ENCODE data around the gene DCLK2.
"Not testable (repeated sequence)": the region's sequence is repeated elsewhere in the genome, so short reads cannot be mapped to it uniquely, and the experiment has no call there.

The DCLK2 gene

DNA sequence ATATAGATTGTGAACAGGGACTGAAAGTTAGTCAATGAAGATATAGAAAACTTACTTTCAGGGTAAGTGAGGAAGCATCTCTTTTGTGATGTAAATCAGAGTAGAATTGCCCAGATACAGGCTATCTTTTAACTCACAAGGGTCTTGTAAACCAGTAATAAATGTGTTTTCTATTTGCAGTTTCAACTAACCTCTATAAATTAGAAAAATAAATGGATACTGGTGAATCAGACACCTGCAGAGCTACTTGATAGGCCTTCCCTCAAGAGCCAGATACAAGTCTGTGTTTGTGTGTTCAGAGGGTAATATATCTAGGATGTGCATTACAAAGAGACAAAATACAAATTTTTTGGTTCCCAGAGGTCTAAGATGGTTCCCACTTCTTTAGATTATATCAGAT, 82.9 kb downstream of the DCLK2 start:
- no peaks in the 10 kb centered on the region for H3K27me3 ChIP-seq (ENCODE audit: control insufficient read depth, insufficient read depth, low read length)
- H3K4me1 ChIP-seq (ENCODE audit: control insufficient read depth, insufficient read depth, low read length), result no peaks in the 10 kb centered on the region
- no peaks in the 10 kb centered on the region for H3K36me3 ChIP-seq (ENCODE audit: control insufficient read depth, insufficient read depth, low read length)
- no peaks in the 10 kb centered on the region for H3K9me3 ChIP-seq (ENCODE audit: control insufficient read depth, low read length)
- H3K4me3 ChIP-seq (ENCODE audit: low read length), result no peak overlapping the region
- H3K9ac ChIP-seq (ENCODE audit: low read length), result no peak overlapping the region

DNA sequence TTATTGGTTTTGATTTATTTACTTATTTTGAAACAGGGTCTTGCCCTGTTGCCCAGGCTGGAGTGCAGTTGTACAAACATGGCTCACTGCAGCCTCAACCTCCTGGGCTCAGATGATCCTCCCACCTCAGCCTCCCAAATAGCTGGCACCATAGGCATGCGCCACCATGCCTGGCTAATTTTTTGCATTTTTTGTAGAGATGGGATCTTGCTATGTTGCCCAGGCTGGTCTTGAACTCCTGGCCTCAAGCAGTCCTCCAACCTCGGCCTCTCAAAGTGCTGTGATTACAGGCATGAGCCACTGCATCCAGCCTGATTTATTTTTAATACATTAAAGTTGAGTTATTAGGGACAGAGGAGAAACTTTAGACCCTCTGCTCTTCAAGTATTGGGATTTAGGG, 83.8 kb downstream of the DCLK2 start:
- not testable (repeated sequence) for H3K4me1 ChIP-seq (ENCODE audit: control insufficient read depth, insufficient read depth, low read length); H3K4me3 ChIP-seq (ENCODE audit: low read length); H3K27me3 ChIP-seq (ENCODE audit: control insufficient read depth, insufficient read depth, low read length); H3K36me3 ChIP-seq (ENCODE audit: control insufficient read depth, insufficient read depth, low read length); H3K9ac ChIP-seq (ENCODE audit: low read length); H3K9me3 ChIP-seq (ENCODE audit: control insufficient read depth, low read length)

DNA sequence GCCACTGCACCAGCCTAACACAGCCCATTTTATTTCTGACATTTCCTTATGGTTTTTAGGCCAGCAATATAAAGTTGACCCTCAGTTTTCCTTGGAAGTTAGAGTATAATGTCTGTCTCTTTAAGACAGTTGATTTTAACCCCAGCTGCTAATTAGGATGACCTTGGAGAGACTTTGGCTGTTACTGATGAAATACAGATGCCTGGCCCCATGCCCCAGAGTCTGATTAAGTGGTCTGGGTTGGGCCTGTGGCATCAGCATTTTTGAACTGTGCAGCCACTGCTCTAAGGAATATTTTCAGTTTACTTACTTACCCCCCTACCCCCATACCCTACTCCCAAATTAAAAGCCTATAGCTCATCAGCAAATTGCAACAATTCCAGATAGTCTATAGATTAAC, 85.8 kb downstream of the DCLK2 start:
- Histone ChIP-seq H3K4me3 (ENCODE audit: low read length) (no peak overlapping the region), H3K27me3 (ENCODE audit: control insufficient read depth, insufficient read depth, low read length) (no peaks in the 10 kb centered on the region), H3K9ac (ENCODE audit: low read length) (no peak overlapping the region), H3K36me3 (ENCODE audit: control insufficient read depth, insufficient read depth, low read length) (no peaks in the 10 kb centered on the region), H3K9me3 (ENCODE audit: control insufficient read depth, low read length) (no peaks in the 10 kb centered on the region), H3K4me1 (ENCODE audit: control insufficient read depth, insufficient read depth, low read length) (no peaks in the 10 kb centered on the region)

DNA sequence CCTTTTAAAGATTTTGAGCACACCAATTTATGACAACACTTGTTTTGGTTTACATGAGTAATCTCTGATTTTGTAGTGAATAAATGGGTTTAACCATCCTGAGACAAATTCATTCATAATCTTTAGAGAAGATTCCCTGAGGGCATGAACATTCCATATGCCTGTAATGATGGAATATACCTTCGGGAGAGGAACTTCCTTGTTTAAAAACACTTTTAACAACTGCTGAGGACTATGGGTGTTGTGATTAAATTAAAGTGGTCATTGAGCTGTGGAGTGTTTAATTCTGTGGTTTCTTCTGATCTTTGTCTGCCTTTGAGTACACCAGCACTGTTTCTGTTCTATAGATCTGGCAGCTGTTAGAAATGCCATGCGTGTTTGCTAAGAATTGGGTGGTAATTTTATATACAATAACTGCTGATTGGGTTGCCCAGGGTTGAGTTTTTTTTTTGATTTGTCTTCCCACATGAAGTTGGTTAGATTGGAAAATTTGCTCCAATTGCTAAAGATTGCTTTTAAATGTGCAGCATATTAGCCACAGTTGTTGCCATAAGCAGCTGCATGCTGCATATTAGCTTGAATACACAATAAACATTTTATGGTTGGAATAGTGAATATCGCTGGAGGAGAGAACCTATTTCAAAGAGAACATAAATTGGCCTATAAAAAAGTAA, 86.8 kb downstream of the DCLK2 start:
- H3K27me3 ChIP-seq (ENCODE audit: control insufficient read depth, insufficient read depth, low read length), result no peaks in the 10 kb centered on the region
- no peak overlapping the region for H3K9ac ChIP-seq (ENCODE audit: low read length)
- no peak overlapping the region for H3K4me3 ChIP-seq (ENCODE audit: low read length)
- H3K36me3 ChIP-seq (ENCODE audit: control insufficient read depth, insufficient read depth, low read length), result no peaks in the 10 kb centered on the region
- no peaks in the 10 kb centered on the region for H3K4me1 ChIP-seq (ENCODE audit: control insufficient read depth, insufficient read depth, low read length)
- H3K9me3 ChIP-seq (ENCODE audit: control insufficient read depth, low read length), result no peaks in the 10 kb centered on the region

DNA sequence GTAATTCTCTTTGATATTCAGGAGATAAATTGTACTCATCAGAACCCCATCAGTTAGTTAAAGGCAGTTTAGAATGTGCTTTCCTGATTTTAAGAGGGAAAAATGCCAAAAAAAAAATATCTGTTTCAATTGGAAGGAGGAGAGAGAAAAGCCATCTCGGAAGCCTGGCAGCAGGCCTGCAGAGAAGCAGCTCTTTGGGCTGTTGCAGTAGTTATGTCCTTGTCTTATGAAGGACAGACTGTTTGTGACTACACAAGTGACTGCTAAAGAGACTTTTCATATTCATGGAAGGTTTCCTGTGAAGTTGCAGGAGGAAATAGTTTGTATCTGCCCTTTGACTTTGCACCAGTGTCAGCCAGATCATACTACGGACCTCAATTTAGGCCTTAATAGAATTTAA, 88.8 kb downstream of the DCLK2 start:
- H3K4me3 ChIP-seq (ENCODE audit: low read length), result no peak overlapping the region
- H3K36me3 ChIP-seq (ENCODE audit: control insufficient read depth, insufficient read depth, low read length), result no peaks in the 10 kb centered on the region
- no peaks in the 10 kb centered on the region for H3K4me1 ChIP-seq (ENCODE audit: control insufficient read depth, insufficient read depth, low read length)
- no peaks in the 10 kb centered on the region for H3K27me3 ChIP-seq (ENCODE audit: control insufficient read depth, insufficient read depth, low read length)
- H3K9me3 ChIP-seq (ENCODE audit: control insufficient read depth, low read length), result no peaks in the 10 kb centered on the region
- no peak overlapping the region for H3K9ac ChIP-seq (ENCODE audit: low read length)

DNA sequence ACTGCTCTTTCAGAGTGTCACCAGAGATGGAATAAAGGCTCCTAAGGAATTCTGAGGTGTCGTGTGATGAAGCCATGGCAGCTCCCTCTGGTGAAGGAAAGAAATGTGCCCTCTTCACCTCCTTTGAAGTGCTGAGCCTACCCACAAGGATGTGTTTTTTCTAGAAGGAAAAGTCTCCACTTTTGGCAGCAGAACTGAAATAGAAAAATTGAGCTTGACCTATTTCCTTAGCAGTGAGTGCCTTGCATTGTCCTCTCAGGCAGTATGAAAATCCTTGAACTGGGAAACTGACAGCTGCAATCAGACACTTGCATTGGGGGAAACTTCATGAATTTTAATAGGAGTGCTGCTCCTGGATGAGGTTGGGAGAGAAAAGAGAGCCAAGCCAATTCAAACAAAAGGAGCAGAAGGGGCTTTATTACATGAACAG, 95.2 kb downstream of the DCLK2 start:
- H3K27me3 ChIP-seq (ENCODE audit: control insufficient read depth, insufficient read depth, low read length), result no peaks in the 10 kb centered on the region
- H3K9me3 ChIP-seq (ENCODE audit: control insufficient read depth, low read length), result no peaks in the 10 kb centered on the region
- no peaks in the 10 kb centered on the region for H3K36me3 ChIP-seq (ENCODE audit: control insufficient read depth, insufficient read depth, low read length)
- H3K4me3 ChIP-seq (ENCODE audit: low read length), result no peak overlapping the region
- no peak overlapping the region for H3K9ac ChIP-seq (ENCODE audit: low read length)
- H3K4me1 ChIP-seq (ENCODE audit: control insufficient read depth, insufficient read depth, low read length), result no peaks in the 10 kb centered on the region

DNA sequence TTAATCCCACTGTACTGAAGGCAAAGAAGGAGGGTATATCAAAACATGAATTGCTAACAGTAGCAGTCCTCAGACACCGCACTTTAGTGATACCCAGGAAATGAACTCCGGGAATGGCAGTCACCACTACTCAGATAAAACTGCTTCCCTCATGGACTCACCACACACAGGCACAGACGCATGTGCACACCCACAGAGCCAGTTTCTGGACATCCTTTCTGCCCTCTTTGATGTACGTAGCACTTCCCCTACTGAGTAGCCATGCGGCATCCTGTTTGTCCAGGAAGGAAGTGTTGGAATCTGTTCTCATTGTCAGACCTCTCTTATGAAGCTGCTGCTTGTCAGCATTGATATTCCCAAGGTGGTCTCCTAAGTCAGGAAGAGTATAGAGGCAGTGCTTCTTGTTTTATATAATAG, 95.7 kb downstream of the DCLK2 start:
- Histone ChIP-seq H3K36me3 (ENCODE audit: control insufficient read depth, insufficient read depth, low read length) (no peaks in the 10 kb centered on the region), H3K4me1 (ENCODE audit: control insufficient read depth, insufficient read depth, low read length) (no peaks in the 10 kb centered on the region), H3K9ac (ENCODE audit: low read length) (no peak overlapping the region), H3K9me3 (ENCODE audit: control insufficient read depth, low read length) (no peaks in the 10 kb centered on the region), H3K4me3 (ENCODE audit: low read length) (no peak overlapping the region), H3K27me3 (ENCODE audit: control insufficient read depth, insufficient read depth, low read length) (no peaks in the 10 kb centered on the region)

DNA sequence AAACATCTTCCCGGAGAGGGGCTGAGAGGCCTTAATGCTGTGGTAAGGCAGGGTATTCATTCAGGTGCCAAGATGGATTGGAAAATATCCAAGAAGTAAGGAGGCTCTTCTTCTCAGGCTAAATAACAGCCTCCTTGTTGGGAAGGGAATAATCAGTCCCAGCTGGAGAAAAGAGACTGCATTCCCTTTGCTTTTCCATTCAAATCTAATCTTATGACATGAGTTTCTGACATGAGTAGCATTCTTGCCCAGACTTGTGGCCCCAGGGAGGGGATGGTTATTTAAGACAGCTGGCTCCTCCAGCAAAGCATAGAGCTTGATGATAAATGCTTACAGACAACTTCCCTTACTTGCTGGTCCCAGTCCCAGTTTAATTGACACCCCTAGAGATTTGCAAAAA, 98.3 kb downstream of the DCLK2 start:
- Histone ChIP-seq H3K36me3 (ENCODE audit: control insufficient read depth, insufficient read depth, low read length) (no peaks in the 10 kb centered on the region), H3K9ac (ENCODE audit: low read length) (no peak overlapping the region), H3K4me3 (ENCODE audit: low read length) (no peak overlapping the region), H3K9me3 (ENCODE audit: control insufficient read depth, low read length) (no peaks in the 10 kb centered on the region), H3K4me1 (ENCODE audit: control insufficient read depth, insufficient read depth, low read length) (no peaks in the 10 kb centered on the region), H3K27me3 (ENCODE audit: control insufficient read depth, insufficient read depth, low read length) (no peaks in the 10 kb centered on the region)

DNA sequence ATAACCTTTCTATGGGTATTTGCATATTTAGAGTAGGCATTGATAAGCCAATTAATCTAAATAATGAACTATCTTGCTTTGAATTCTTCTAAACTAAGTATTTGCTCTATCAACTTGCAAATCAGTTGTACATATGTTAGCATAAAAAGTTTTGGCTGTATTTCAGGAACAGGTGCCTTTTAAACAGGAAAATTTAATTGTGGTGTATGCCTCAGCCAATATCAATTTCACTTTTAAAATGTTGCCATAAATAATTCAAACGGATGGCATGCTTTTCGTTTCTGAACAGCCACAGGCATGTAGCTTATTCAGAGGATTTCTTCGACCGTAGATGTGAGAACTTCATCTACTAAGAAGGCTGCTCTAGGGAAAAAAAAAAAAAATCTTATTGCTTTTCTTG, 99.9 kb downstream of the DCLK2 start:
- Histone ChIP-seq H3K4me1 (ENCODE audit: control insufficient read depth, insufficient read depth, low read length) (no peaks in the 10 kb centered on the region), H3K9me3 (ENCODE audit: control insufficient read depth, low read length) (no peaks in the 10 kb centered on the region), H3K27me3 (ENCODE audit: control insufficient read depth, insufficient read depth, low read length) (no peaks in the 10 kb centered on the region)

GRCh38 chr4:150181536-150181935, 103.3 kb downstream of the DCLK2 start:
- no peaks in the 10 kb centered on the region for H3K4me1 ChIP-seq (ENCODE audit: control insufficient read depth, insufficient read depth, low read length)
- no peaks in the 10 kb centered on the region for H3K9me3 ChIP-seq (ENCODE audit: control insufficient read depth, low read length)
- no peaks in the 10 kb centered on the region for H3K36me3 ChIP-seq (ENCODE audit: control insufficient read depth, insufficient read depth, low read length)
- H3K27me3 ChIP-seq (ENCODE audit: control insufficient read depth, insufficient read depth, low read length), result no peaks in the 10 kb centered on the region
- H3K9ac ChIP-seq (ENCODE audit: low read length), result no peak overlapping the region
- H3K4me3 ChIP-seq (ENCODE audit: low read length), result no peak overlapping the region

More for the DNA sequence above, 99.9 kb downstream of the DCLK2 start:
- Histone ChIP-seq H3K36me3 (ENCODE audit: control insufficient read depth, insufficient read depth, low read length) (no peaks in the 10 kb centered on the region), H3K9ac (ENCODE audit: low read length) (no peak overlapping the region), H3K4me3 (ENCODE audit: low read length) (no peak overlapping the region)

DNA sequence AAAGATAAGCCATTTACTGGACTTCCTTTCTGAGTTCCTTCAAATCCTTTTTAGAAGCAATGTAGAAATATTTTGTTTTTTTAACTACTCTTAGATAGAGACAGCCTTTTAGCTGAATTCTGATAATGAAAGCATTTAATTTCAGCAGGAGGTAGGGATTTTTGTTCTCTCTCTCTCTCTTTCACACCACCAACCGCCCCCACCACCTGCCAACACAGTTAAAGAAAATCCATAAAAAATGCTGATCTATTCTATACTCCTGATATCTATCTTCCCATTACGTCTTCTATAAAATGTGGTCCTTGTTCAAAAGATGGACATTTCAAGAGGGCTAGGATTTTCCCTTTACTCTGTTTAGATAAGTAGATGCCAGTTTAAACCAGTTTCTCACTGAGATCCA, 104.5 kb downstream of the DCLK2 start:
- Histone ChIP-seq H3K4me1 (ENCODE audit: control insufficient read depth, insufficient read depth, low read length) (no peaks in the 10 kb centered on the region), H3K36me3 (ENCODE audit: control insufficient read depth, insufficient read depth, low read length) (no peaks in the 10 kb centered on the region), H3K9me3 (ENCODE audit: control insufficient read depth, low read length) (no peaks in the 10 kb centered on the region), H3K4me3 (ENCODE audit: low read length) (no peak overlapping the region), H3K27me3 (ENCODE audit: control insufficient read depth, insufficient read depth, low read length) (no peaks in the 10 kb centered on the region), H3K9ac (ENCODE audit: low read length) (no peak overlapping the region)

DNA sequence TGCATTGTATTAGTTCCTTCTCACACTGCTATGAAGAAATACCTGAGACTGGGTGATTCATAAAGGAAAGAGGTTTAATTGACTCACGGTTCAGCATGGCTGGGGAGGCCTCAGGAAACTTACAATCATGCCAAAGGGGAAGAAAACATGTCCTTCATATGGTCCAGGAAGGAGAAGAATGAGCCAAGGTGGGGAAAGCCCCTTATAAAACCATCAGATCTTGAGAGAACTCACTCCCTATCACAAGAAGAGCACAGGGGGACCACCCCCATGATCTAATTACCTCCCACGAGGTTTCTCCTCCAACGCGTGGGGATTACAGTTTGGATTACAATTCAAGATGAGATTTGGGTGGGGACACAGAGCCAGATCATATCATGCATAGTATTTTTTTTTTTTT, 106.8 kb downstream of the DCLK2 start:
- H3K9me3 ChIP-seq (ENCODE audit: control insufficient read depth, low read length); H3K9ac ChIP-seq (ENCODE audit: low read length); H3K4me3 ChIP-seq (ENCODE audit: low read length); H3K4me1 ChIP-seq (ENCODE audit: control insufficient read depth, insufficient read depth, low read length); H3K27me3 ChIP-seq (ENCODE audit: control insufficient read depth, insufficient read depth, low read length); H3K36me3 ChIP-seq (ENCODE audit: control insufficient read depth, insufficient read depth, low read length): not testable (repeated sequence)

- no peak overlapping the region for H3K4me3 ChIP-seq (ENCODE audit: low read length)
- no peaks in the 10 kb centered on the region for H3K27me3 ChIP-seq (ENCODE audit: control insufficient read depth, insufficient read depth, low read length)
- H3K4me1 ChIP-seq (ENCODE audit: control insufficient read depth, insufficient read depth, low read length), result no peaks in the 10 kb centered on the region
- no peak overlapping the region for H3K9ac ChIP-seq (ENCODE audit: low read length)
- H3K36me3 ChIP-seq (ENCODE audit: control insufficient read depth, insufficient read depth, low read length), result no peaks in the 10 kb centered on the region
- H3K9me3 ChIP-seq (ENCODE audit: control insufficient read depth, low read length), result no peaks in the 10 kb centered on the region
Measured at GRCh38 chr4:150192986-150193385, 114.7 kb downstream of the DCLK2 start.
